GM19238 (cell line): ENCODE measurements around the gene WWOX.

ENCODE experiments used
- DNase-seq: peaks from one replicate; pipeline ENCODE4 v3.0.0; 2011; ENCODE audit warnings: low spot score; ENCODE audit not compliant: insufficient read length

The WWOX gene

GRCh38 chr16:78750611-78751010, 651.2 kb downstream of the WWOX start:
- DNase-seq = no peak

DNA sequence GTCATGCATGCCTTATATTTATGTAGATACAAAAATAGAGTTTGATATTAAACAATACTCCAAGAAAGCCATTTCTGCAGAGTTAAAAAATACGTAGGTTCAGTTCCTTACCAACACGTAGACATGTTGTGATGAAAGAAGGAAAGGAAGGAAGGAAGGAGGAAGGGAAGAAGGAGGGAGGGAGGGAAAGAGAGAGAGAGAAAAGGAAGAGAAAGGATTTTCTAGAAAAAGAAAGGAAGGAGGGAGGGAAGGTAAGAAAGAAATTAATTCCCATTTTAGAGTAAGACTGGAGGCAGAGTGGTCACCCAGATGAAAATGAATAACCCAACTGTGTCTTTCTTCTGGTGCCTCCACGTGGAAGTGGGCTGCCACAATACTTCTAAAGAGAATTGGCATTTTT, 652.1 kb downstream of the WWOX start:
- DNase-seq = no peak

DNA sequence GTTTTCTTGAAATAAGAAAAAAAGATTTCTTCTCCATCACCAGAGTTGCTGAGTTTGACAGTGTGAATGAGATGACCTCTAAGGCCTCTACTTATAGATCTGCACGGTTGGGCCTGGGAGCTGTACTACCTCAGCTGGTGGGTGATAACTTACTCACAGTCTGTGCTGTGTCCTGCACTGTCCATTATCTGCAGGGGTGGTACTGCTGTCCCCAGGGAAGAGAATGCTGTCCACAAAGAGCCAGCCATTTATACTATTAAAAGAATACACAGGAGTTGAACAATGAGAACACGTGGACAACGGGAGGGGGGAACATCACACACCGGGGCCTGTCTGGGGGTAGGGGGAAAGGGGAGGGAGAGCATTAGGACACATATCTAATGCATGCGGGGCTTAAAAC, 655.3 kb downstream of the WWOX start:
- no peak for DNase-seq

GRCh38 chr16:78755751-78756661, 656.6 kb downstream of the WWOX start:
- DNase-seq = no peak

- DNase-seq = no peak
These were observed 660.1 kb downstream of the WWOX start for GRCh38 chr16:78759596-78759995.

DNA sequence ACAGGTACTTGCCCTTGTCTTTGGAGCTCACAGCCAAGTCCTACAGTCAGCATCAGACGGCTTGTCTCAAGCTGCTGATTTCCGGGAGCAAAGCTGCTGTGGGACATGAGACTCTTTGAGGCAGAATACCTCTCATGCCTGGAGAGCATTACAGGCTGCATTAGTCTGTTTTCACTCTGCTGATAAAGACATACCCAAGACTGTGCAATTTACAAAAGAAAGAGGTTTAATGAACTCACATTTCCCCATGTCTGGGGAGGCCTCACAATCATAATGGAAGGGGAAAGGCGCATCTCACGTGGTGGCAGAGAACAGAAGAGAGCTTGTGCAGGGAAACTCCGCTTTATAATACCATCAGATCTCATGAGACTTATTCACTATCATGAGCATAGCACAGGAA, 661.2 kb downstream of the WWOX start:
- no peak for DNase-seq

- DNase-seq = no peak
These were observed 662.0 kb downstream of the WWOX start for GRCh38 chr16:78761427-78761826.

- DNase-seq = no peak
These were observed 662.8 kb downstream of the WWOX start for GRCh38 chr16:78762222-78762621.

GRCh38 chr16:78763821-78764440, 664.5 kb downstream of the WWOX start:
- DNase-seq = no peak

- DNase-seq = no peak
These were observed 665.0 kb downstream of the WWOX start for GRCh38 chr16:78764478-78764877.

- DNase-seq = no peak
These were observed 668.8 kb downstream of the WWOX start for GRCh38 chr16:78768226-78768625.

GRCh38 chr16:78768718-78769117, 669.3 kb downstream of the WWOX start:
- no peak for DNase-seq

- peak; percentile 60 for DNase-seq
These were observed 671.1 kb downstream of the WWOX start for GRCh38 chr16:78770353-78771091.

DNA sequence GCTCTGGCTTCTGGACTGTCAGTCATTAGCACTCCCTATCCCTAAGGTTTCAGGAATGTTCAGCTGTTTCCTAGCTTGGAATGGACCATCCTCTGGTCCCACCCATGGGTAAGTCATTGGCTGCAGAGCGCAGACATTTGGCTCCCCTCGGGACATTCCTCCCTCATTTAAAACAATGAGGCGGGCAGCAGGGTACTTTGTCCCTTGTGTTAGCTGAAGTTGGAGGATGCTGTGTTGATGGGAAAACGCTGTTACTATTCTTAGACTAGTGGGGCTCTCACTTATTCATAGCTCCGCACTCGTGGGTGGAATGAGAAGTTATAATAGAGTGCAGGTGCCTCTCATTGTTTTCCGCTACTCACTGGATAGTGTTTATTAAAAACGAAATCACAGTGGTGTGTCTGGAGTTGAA, 673.8 kb downstream of the WWOX start:
- DNase-seq = no peak

GRCh38 chr16:78773706-78774105, 674.3 kb downstream of the WWOX start:
- no peak for DNase-seq

GRCh38 chr16:78775161-78775561, 675.7 kb downstream of the WWOX start:
- no peak for DNase-seq

- no peak for DNase-seq
These were observed 678.9 kb downstream of the WWOX start for GRCh38 chr16:78778101-78779004.

DNA sequence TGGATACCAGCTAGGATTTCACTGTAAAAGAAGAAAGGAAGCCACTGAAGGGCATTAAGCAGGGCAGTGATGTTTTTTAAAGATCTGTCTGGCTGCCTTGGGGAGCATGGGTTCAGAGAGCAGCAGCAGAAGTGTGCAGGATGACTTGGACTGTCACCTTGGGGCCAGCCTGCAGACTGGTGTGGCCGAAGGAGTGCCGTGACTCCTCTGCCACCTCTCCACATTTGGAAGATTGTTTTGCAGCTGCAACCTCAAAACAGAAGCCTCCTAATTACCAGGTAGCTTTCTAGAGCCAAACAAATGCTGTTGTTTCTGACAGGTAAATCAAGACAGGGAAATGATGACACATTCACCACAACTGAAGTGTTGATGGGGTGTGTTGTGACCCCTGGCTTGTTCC, 681.4 kb downstream of the WWOX start:
- DNase-seq = no peak

- no peak for DNase-seq
These were observed 683.1 kb downstream of the WWOX start for GRCh38 chr16:78782572-78782971.

DNA sequence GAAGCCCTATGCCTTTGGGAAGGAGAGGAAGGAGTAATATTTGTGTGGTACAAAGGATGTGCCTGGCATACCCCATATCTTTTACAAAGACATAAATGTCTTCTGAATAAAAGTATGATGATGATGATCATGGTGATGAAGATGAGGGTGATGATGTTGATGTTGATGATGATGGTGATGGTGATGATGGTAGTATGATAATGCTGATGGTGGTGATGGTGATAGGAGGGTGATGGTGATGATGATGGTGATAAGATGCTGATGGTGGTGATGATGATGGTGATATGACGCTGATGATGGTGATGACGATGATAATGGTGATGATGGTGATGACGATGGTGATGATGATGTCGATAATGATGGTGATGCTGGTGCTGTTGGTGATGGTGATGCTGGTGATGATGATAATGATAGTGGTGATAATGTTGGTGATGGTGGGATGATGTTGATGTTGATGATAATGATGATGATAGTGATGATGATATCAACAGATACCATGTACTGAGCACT, 684.2 kb downstream of the WWOX start:
- DNase-seq = no peak

GRCh38 chr16:78784771-78785170, 685.3 kb downstream of the WWOX start:
- DNase-seq = no peak
